Measurements from ENCODE around the gene ZMAT2.
"Not testable (repeated sequence)": the region's sequence is repeated elsewhere in the genome, so short reads cannot be mapped to it uniquely, and the experiment has no call there.

The ZMAT2 gene, protein sequence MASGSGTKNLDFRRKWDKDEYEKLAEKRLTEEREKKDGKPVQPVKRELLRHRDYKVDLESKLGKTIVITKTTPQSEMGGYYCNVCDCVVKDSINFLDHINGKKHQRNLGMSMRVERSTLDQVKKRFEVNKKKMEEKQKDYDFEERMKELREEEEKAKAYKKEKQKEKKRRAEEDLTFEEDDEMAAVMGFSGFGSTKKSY

DNA sequence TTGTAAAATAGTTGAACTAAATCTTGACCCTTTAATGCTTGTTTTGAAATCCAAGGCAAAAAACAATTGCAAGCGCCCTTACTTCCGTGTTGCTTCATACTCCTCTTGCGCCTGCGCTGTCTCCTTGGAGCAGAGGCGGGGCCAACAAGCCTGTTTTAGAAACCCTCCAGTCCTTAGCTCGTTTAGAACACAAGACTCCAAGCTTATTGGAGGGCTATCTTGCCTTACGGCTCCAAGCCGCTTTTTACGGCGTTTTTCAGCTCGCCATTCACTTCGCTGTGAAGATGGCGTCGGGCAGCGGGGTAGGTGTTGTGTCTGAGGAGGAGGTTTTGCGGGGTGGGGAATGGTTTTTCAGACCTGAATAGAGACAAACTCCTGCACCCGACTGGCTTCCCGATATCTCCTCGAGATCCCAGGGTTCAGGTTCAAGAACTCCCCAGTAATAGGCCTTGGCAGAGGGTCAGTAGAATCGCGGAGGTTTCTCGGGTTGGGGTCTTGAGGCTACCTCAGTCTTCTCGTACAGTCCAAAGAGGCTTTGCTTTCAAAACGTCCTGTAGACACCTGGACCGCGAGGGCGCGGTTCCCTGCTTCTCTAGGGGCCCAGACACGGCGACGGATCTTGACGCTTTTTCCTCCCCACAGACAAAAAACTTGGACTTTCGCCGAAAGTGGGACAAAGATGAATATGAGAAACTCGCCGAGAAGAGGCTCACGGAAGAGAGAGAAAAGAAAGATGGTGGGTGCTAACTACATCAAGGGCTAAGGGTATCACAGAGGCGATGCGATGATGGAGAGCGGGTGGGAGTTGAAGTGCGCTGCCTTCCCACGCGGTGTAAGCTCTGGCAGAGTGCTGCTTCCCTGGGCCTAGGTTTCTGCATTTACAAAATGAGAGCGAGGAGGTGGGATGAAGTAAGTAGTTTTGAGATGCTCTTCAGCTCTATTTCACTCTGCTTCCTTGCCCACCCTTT, at the start of gene ZMAT2:
Gene ZMAT2 (plus strand): TSS at position 271 of the 968 bp plus-strand sequence. CDS start 14 bp downstream, at position 285.
- peak; percentile 97 for DNase-seq (ENCODE audit: low read depth, low spot score)

GRCh38 chr5:140658870-140659269, 41.4 kb upstream of the ZMAT2 start:
- no peak for DNase-seq (ENCODE audit: low read depth, low spot score)

DNA sequence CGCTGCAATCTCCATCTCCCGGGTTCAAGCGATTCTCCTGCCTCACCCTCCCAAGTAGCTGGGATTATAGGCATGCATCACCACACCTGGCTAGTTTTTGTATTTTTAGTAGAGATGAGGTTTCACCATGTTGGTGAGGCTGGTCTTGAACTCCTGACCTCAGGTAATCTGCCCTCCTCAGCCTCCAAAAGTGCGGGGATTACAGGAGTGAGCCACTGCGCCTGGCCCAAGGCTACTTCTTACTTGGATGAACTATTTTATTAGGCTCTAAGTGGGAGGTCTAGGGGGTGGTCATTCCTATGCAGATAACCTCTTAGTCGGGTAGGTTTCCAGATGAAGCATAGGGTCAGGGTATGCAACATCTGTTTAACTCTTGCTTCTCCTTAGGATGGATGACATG, 39.9 kb upstream of the ZMAT2 start:
- not testable (repeated sequence) for DNase-seq (ENCODE audit: low read depth, low spot score)

GRCh38 chr5:140664030-140664358, 36.3 kb upstream of the ZMAT2 start:
- DNase-seq (ENCODE audit: low read depth, low spot score), result no peak

GRCh38 chr5:140664359-140665119, 35.7 kb upstream of the ZMAT2 start, which contains the start of gene WDR55:
Gene WDR55 (plus strand): TSS chr5:140664904. CDS start chr5:140664913, 9 bp downstream.
- peak; percentile 70 for DNase-seq (ENCODE audit: low read depth, low spot score)

DNA sequence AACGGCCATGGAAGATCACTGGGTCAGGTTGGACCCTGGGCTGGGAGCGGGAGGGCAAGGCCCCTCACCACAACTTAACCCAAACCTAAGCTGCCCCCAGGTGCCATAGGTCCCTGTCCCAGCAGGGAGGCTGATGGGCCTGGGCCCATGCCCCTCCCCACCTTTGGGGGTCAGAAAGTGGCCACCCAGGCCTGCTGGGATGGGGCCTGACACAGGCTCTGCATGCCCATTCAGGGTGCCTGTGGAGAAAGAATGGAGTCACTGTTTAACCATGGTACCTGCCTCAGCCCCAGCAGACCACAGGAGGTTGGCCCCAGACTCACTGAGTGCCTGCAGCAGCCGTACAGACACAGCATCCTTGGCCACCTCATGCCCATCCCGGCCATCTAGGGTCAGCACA, 29.2 kb upstream of the ZMAT2 start:
- not testable (repeated sequence) for DNase-seq (ENCODE audit: low read depth, low spot score)

DNA sequence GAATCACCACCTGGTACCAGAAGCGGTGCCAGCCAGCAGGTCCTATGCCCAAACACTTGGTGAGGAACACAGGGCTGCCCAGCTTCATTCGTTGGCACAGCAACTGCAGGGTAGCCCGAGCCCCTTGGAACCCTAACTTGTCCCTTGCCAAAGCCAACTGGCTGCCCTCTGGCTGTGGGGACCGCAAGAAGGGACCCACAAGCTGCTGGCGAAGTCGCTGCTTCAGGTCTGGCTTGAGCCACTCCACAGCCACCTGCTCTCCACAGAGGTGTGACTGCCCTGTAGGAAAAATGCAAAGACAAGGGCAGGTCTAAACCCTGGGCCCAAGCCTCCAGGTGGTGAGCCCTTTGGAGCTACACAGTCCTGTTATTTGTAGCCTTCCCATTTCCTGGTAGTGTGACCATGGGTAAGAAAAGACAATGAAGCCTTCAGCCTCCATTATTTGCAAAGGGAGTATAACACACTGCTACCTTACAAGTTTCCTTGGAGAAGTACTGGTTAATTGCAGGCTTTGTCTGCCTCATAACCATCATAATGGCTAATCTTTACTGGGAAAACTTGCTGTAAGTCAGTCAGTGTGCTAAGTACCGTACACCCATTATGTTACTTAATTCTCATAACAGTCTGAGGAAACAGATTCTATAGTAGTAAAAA, 28.6 kb upstream of the ZMAT2 start:
- DNase-seq (ENCODE audit: low read depth, low spot score), result no peak

GRCh38 chr5:140672455-140673186, 27.6 kb upstream of the ZMAT2 start:
- DNase-seq (ENCODE audit: low read depth, low spot score), result no peak

GRCh38 chr5:140673187-140673976, 26.9 kb upstream of the ZMAT2 start, which contains the start of gene DND1:
Gene DND1 (minus strand): TSS chr5:140673576. CDS start chr5:140673542, 34 bp downstream.
- DNase-seq (ENCODE audit: low read depth, low spot score), result no peak

- DNase-seq (ENCODE audit: low read depth, low spot score), result no peak
These were observed 26.0 kb upstream of the ZMAT2 start for GRCh38 chr5:140674211-140674610.

DNA sequence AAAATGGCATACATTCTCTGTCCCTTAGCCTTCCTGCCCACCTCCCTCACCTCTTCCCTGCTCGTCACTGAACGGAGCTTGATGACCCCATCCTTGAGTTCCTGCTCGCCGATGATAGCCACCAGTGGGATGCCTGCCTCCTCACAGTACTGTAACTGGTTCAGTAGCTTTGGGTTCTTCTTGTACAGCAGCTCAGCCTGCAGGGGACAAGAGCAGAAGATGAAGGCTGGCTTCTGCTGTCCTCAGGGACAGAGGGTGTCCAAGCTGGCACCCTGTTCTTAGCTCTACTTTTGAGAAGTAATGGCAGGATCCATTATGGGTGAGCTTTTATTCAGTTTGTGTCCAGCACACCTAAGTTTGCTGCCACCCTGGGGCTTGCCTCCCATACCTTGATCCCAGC, 25.6 kb upstream of the ZMAT2 start:
- no peak for DNase-seq (ENCODE audit: low read depth, low spot score)

GRCh38 chr5:140677947-140678346, 22.3 kb upstream of the ZMAT2 start:
- DNase-seq (ENCODE audit: low read depth, low spot score), result no peak

DNA sequence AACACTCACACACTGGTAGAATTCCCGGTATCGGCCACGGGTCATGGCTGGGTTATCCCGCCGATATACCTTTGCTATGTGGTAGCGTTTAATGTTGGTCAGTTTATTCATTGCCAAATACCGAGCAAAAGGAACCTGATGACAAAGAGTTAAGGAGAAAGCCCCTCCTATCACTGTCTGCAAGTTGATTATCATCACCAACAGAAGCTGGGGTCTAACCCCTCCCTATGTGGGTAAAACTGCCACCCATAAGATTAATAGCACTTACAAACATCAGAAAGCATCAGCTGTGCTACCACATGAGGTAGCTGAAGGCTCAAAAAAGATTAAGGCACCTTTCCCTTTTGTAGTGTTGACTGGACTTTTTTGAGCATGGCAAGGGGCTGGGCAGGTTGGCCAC, 21.3 kb upstream of the ZMAT2 start:
- no peak for DNase-seq (ENCODE audit: low read depth, low spot score)

- no peak for DNase-seq (ENCODE audit: low read depth, low spot score)
These were observed 9.8 kb upstream of the ZMAT2 start for GRCh38 chr5:140690376-140690932.

- DNase-seq (ENCODE audit: low read depth, low spot score), result peak; percentile 95
These were observed 9.0 kb upstream of the ZMAT2 start, which contains the start of the genes HARS1 and HARS2 for GRCh38 chr5:140690941-140691924. Gene HARS1 (minus strand): TSS chr5:140691370. CDS start chr5:140691304, 66 bp downstream. Gene HARS2 (plus strand): TSS chr5:140691455. CDS start chr5:140691649, 194 bp downstream.

GRCh38 chr5:140694276-140694675, 6.0 kb upstream of the ZMAT2 start:
- no peak for DNase-seq (ENCODE audit: low read depth, low spot score)

DNA sequence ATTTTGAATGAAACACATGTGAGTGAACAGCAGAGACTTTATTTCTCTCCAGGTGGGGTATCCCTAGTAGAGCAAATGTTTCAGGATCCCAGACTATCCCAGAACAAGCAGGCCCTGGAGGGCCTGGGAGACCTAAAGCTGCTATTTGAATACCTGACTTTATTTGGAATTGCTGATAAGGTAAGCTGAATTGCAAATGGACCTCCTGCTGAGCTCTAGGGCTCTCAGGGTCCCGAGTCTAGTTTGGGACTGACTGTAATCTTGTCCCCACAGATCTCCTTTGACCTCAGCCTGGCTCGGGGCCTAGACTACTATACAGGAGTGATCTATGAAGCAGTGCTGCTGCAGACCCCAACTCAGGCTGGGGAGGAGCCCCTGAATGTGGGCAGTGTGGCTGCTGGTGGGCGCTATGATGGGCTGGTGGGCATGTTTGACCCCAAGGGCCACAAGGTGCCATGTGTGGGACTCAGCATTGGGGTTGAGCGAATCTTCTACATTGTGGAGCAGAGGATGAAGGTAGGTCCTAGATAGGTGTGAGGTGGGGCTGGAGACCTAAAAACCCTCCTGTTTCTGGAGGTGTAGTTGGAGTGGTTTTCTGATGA, 3.3 kb upstream of the ZMAT2 start:
- DNase-seq (ENCODE audit: low read depth, low spot score), result no peak

DNA sequence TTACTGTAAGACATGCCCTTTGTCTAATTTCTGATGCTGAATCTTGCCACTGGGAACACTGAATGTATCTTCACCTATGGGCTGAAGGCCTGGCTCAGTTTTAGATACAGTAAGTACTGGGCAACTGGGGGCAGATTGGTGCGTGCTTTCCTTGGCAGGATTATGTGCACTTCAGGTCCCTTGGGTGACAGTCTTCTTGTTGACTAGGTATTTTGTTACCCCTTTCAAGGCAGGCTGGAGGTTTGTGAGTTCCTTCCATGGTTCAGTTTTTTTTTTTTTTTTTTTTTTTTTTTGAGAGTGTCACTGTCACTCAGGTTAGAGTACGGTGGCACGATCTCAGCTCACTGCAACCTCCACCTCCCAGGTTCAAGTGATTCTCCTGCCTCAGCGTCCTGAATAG, 7.6 kb downstream of the ZMAT2 start:
- no peak for DNase-seq (ENCODE audit: low read depth, low spot score)

Data from iPS DF 19.7 (cell line).